ENCODE data around the gene OR4N2. TPM values are rescaled to one million over a fixed set of nuclear protein-coding genes. Genes with fewer than 3 reads are reported as not detected.

Gene OR4N2
- total RNA-seq, 2 donors from 2014 or later: not detected

Other genes with a start within 250 kb of the OR4N2 start
- not detected for gene OR11H2, start 89.9 kb upstream of the OR4N2 start, total RNA-seq
- not detected for gene OR4Q3, start 60.2 kb upstream of the OR4N2 start, total RNA-seq
- gene OR4M1, start 30.3 kb upstream of the OR4N2 start, total RNA-seq: not detected
- not detected for gene OR4K2, start 71.4 kb downstream of the OR4N2 start, total RNA-seq
- not detected for gene OR4K5, start 116.8 kb downstream of the OR4N2 start, total RNA-seq
- not detected for gene OR4K1, start 127.1 kb downstream of the OR4N2 start, total RNA-seq
- not detected for gene OR4K15, start 171.8 kb downstream of the OR4N2 start, total RNA-seq
- gene OR4Q2, start 198.4 kb downstream of the OR4N2 start, total RNA-seq: not detected
- gene OR4K14, start 215.5 kb downstream of the OR4N2 start, total RNA-seq: not detected
- gene OR4K13, start 232.3 kb downstream of the OR4N2 start, total RNA-seq: not detected

Measured in activated T-helper 17 cell treated with anti-CD3 and anti-CD28 coated beads, Interleukin-2, amount 50 U/mL, for 72 hours (primary cell).